ENCODE results near the gene HOXA13. TPM values are rescaled to one million over a fixed set of nuclear protein-coding genes. Genes with fewer than 3 reads are reported as not detected.

HOXA13 gene
- total RNA-seq, 2 donors from 2014 or later = not detected

DNA sequence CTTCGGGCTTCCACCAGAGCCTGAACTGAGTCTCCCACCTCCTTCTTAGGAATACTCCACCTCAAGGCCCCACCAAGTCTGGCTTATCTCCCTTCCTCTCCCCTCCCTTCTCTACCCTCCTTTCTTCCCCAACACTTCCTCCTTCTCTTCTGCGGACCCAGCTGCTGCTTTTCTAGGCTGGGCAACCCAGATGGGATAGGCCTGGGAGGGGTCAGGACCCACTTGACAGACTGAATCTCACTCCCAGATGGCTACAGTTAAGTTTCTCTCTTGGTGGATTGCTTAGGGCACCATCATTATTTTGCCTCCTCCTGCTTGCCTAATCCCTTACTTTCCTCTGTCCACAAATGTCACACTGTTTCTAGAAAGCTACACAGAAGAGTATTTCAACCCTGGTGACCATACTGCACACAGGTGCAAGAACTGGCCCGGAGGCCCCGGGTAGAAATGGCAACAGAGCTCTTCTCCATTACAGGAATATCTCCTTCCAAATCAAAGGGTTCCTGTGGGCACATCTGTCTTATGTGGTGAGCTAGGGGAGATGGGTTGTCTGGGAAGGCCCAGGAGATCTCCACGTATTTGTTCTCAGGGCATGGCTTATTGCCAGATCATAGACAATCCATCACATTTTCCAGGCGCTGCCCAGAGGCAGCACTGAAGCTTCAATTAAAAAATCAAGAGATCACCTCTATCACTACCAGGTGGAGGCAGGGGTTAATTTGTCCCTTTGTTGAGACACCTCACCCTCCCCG lies 9.7 kb downstream of the HOXA13 start:
- DNase-seq (ENCODE audit: low spot score in 2 of 2) (no peak), ATAC-seq (no peak)
- Mint-ChIP-seq H3K36me3 (peaks cover 0 to 19% of the 10 kb centered on the region in 2 donors), H3K9me3 (no peaks in the 10 kb centered on the region), H3K27ac (no peak overlapping the region)

DNA sequence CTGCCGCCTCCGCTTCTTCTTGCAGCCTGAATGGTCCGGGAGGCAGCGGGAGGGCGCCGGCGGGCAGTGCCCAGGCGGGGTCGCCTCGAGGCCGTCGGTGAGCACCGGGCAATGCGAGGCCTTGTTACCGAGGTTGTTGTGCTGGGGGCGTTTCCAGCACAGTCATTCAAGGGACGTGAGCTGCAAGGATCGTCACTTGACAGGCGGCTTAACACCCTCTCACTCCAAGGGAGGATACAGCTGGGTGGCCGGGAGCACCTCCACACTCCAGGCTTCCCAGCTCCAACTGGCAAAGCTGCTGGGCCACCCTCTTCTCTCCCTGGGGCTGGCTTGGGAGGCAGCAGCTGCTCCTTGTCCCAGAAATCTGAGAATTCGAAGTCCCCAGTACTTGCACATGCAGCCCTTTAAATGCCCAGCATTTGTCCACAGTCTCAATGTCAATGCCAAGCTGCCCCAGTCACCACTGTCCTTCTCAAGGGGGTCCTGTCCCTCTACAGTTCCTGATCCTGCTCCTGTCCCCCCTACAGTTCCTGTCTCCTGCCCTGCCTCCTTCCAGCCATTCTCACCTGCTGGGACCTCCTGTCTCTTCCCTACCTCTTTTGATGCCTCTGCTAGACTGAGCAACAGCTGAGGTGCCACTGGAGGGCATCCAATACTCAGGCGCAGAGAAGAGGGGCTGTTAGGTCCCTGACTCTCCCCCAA lies 10.4 kb downstream of the HOXA13 start:
- no peak overlapping the region for H3K27ac Mint-ChIP-seq
- H3K9me3 Mint-ChIP-seq = no peaks in the 10 kb centered on the region
- peaks cover 0 to 19% of the 10 kb centered on the region in 2 donors for H3K36me3 Mint-ChIP-seq
- DNase-seq (ENCODE audit: low spot score in 2 of 2) (peak in 1 of 2 donors; percentile 44), ATAC-seq (no peak)

GRCh38 chr7:27188386-27189294 lies 11.3 kb downstream of the HOXA13 start:
- no peaks in the 10 kb centered on the region for H3K9me3 Mint-ChIP-seq
- H3K27ac Mint-ChIP-seq = peak overlapping the region in 1 of 2 donors; percentile 26
- ATAC-seq (no peak), DNase-seq (ENCODE audit: low spot score in 2 of 2) (peak in 1 of 2 donors; percentile 41)
- H3K36me3 Mint-ChIP-seq = peaks cover 0 to 19% of the 10 kb centered on the region in 2 donors

- H3K27ac Mint-ChIP-seq = no peak overlapping the region
- H3K9me3 Mint-ChIP-seq = no peaks in the 10 kb centered on the region
- ATAC-seq (no peak), DNase-seq (ENCODE audit: low spot score in 2 of 2) (peak in 1 of 2 donors; percentile 31)
- H3K36me3 Mint-ChIP-seq = peaks cover 0 to 19% of the 10 kb centered on the region in 2 donors
Observed at GRCh38 chr7:27187475-27188385, 12.2 kb downstream of the HOXA13 start.

DNA sequence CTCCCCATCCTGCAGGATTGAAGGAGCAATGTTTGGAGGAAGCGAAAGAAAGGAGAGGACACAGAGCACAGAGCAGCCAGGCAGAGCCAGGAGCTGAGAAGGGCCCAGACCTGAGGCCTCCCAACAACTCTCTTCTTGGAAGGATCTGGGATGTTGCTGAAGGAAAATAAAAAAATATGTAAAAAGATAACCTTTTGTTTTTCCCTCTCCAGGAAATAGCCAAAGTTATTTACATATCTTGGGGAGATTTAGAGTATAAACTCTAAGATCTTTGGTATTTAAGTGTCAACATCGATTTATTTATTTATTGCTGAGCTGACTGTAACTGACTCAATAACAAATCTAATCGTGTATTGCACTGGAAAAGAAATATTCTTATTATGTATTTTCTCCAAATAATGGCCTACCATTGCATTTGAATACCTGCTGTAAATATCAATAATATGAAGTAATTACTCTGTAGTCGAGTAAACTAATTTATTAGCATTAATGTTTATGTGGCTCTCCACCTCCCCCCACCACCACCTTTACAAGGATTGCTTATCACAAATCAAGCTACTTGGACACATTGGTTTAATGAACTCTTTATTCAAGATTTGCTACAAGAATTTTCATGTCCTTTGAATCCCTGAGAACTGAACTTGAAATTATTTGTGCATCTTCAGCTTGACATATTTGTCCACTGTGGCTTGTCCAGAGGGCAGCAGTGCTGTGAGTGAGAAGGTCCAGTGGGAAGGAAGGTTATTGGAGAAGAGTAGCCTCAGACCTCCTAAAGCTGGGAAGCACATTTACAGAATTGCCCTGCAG lies 13.0 kb downstream of the HOXA13 start:
- no peak overlapping the region for H3K27ac Mint-ChIP-seq

GRCh38 chr7:27185854-27186667 lies 13.8 kb downstream of the HOXA13 start:
- peak overlapping the region in 1 of 2 donors; percentile 93 for H3K27ac Mint-ChIP-seq
- peaks cover 0 to 19% of the 10 kb centered on the region in 2 donors for H3K36me3 Mint-ChIP-seq
- ATAC-seq (peak in 1 of 2 donors; percentile 21), DNase-seq (ENCODE audit: low spot score in 2 of 2) (peak in 1 of 2 donors; percentile 51)
- H3K9me3 Mint-ChIP-seq = no peaks in the 10 kb centered on the region

More for the DNA sequence above, 13.0 kb downstream of the HOXA13 start:
- DNase-seq (ENCODE audit: low spot score in 2 of 2) (peak in 1 of 2 donors; percentile 14), ATAC-seq (no peak)
- peaks cover 0 to 19% of the 10 kb centered on the region in 2 donors for H3K36me3 Mint-ChIP-seq
- no peaks in the 10 kb centered on the region for H3K9me3 Mint-ChIP-seq

GRCh38 chr7:27185013-27185853 lies 14.7 kb downstream of the HOXA13 start, which contains the start of gene HOXA11:
HOXA11 (minus strand) TSS chr7:27185232; CDS start chr7:27185144, 88 bp downstream.
- H3K36me3 Mint-ChIP-seq = peaks cover 0 to 15% of the 10 kb centered on the region in 2 donors
- peak within 1 kb of the TSS in 1 of 2 donors; percentile 93 for H3K27ac Mint-ChIP-seq
- peak in 1 of 2 donors; percentile 14 for ATAC-seq
- peak in 1 of 2 donors; percentile 45 for DNase-seq (ENCODE audit: low spot score in 2 of 2)
- no peaks in the 10 kb centered on the region for H3K9me3 Mint-ChIP-seq

GRCh38 chr7:27184337-27185012 lies 15.4 kb downstream of the HOXA13 start:
- peaks cover 0 to 17% of the 10 kb centered on the region in 2 donors for H3K36me3 Mint-ChIP-seq
- no peaks in the 10 kb centered on the region for H3K9me3 Mint-ChIP-seq
- no peak overlapping the region for H3K27ac Mint-ChIP-seq
- DNase-seq (ENCODE audit: low spot score in 2 of 2) (peak in 1 of 2 donors; percentile 30), ATAC-seq (peak in 1 of 2 donors; percentile 47)

DNA sequence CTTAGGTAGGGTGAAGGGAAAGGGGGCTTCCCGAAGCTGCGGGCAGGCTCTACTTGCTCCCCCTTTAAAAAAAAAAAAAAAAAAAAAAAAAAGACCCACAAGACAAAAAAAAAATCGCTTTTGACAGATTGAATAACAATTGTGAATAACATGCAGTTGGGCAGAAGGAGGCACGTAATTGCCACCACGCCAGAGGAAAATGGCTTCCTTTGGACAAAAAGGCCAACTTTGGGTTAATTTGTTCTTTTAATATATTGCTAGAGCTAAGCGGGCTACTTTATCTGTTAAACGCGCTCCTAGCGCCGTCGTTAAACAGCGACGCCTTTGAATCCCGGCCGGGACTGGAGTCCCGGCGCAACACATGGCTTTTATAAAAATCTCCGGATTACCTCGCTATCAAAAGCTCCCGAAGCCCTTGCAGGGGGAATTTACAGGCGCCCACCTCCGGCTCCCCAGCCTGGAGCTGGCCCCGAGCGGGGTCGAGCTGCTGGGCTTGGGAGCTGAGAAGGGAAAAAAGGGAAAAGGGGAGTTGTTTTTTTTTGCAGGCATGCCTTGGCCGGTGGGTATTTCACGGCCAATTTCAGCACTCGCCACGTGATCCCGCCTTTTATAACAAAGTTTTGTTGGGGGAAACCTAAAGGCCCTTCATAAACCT lies 16.1 kb downstream of the HOXA13 start:
- ATAC-seq = no peak
- peak in 1 of 2 donors; percentile 23 for DNase-seq (ENCODE audit: low spot score in 2 of 2)
- H3K27ac Mint-ChIP-seq = peak overlapping the region in 1 of 2 donors; percentile 29
- H3K36me3 Mint-ChIP-seq = peaks cover 0 to 18% of the 10 kb centered on the region in 2 donors
- no peaks in the 10 kb centered on the region for H3K9me3 Mint-ChIP-seq

DNA sequence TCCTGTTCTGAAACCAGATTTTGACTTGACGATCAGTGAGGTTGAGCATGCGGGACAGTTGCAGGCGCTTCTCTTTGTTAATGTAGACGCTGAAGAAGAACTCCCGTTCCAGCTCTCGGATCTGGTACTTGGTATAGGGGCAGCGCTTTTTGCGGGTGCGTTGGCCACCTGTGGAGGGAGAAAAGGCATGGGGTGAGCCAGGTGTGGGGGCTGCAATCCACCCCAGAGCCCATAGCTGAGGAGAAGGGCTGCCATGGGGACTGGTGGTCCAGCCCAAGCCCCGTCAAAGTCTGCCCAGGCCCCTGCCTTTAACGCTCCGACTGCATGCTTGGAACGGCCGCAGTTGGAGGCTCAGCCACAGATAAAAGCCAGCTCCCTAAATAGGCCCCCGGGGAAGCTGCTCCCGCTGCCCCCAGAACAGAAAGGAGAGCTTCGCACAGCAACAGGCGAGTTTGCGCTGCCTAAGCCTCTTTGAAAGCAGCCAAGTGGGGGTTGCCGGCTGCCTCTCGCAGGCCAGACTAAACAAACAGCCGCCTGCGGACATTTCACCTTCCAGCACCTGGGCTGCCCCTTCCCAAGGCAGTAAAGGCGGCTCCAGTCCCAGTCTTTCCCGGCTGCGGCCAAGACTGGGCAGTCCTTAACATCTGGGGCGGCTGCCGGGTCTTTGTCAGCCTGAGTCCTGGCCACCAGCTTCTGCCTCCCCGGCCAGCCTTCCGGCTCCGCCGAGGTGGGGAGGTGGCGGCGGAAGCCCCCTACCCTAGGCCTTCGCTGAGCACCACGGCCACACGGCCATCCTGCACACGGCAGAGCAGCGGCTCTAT lies 16.8 kb downstream of the HOXA13 start:
- no peaks in the 10 kb centered on the region for H3K9me3 Mint-ChIP-seq
- H3K36me3 Mint-ChIP-seq = peaks cover 0 to 13% of the 10 kb centered on the region in 2 donors
- no peak for ATAC-seq
- DNase-seq (ENCODE audit: low spot score in 2 of 2) = peak in 1 of 2 donors; percentile 44
- peak overlapping the region in 1 of 2 donors; percentile 29 for H3K27ac Mint-ChIP-seq

GRCh38 chr7:27182285-27182841 lies 17.5 kb downstream of the HOXA13 start:
- DNase-seq (ENCODE audit: low spot score in 2 of 2) = no peak
- H3K27ac Mint-ChIP-seq = no peak overlapping the region
- peaks cover 0 to 13% of the 10 kb centered on the region in 2 donors for H3K36me3 Mint-ChIP-seq
- H3K9me3 Mint-ChIP-seq = no peaks in the 10 kb centered on the region
- no peak for ATAC-seq

Measured in activated naive CD4-positive, alpha-beta T cell treated with anti-CD3 and anti-CD28 coated beads, Interleukin-2, amount 50 U/mL, for 72 hours (primary cell).